Fibroblast of the conjunctiva (primary cell): ENCODE results near the gene SYT15.
"Not testable (repeated sequence)": the region's sequence is repeated elsewhere in the genome, so short reads cannot be mapped to it uniquely, and the experiment has no call there.

ENCODE experiments used
- DNase-seq: peaks from one replicate; pipeline ENCODE4 v3.0.0-alpha.2; 2010; ENCODE audit warnings: low read depth

The SYT15 gene

GRCh38 chr10:46578474-46579178 is at the start of gene SYT15:
Gene SYT15 (plus strand): TSS chr10:46579128. CDS start chr10:46579169, 41 bp downstream.
- DNase-seq: not testable (repeated sequence)

- not testable (repeated sequence) for DNase-seq
Measured at GRCh38 chr10:46529742-46530141, 49.2 kb upstream of the SYT15 start.

- DNase-seq: peak; percentile 86
Measured at GRCh38 chr10:46530249-46531186, 48.4 kb upstream of the SYT15 start.

GRCh38 chr10:46532256-46532655 is 46.7 kb upstream of the SYT15 start:
- not testable (repeated sequence) for DNase-seq

DNA sequence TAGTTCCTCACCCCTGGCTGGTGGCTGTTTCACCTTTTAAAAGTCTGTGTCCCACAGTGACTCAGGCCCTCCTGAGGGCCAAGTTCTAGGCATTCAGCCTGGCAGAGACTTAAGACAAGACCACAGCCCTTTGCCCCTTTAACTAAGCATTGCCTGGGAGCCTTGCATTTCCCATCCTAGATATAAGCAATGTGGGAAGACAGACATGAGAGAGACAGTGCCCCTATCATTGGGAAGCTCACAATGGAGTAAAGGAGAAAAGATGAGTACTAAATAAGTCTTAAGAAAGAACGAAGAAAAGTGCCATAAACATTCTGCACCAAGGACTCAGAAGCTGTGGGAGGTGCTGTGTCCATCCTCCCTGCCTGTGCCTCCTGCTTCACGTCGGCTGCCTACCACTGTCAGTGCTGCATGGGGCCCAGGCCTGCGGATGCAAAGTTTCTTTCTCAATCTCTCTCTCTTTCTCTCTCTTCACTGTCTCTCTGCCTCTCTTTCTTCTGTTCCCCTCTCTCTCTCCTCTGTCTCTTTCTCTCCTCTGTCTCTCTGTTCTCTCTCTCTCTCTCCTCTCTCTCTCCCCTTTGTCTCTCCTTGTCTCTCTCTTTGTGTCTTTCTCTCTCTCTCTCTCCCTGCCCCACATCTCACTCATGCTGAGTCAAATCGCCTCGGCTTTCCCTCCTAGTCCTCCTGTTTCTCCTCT is 44.0 kb upstream of the SYT15 start:
- no peak for DNase-seq

DNA sequence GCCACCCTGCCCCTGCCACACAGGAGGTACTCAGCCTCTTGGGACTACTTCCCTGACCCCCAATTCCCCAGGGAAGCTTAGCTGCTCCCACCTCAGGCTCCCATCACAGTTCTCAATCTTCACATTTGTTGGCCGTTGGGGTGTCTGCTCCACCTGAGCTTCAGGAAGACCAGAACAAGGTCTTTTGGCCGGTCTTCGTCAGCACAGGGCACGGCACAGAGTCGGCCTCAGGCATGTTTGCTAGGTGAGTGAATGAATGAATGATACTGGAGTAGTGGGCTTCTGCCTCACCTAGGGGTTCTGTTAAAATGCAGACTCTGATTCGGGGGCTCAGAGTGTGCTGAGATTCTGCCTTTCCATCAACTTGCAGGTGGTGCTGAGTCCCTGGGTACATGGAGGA is 42.8 kb upstream of the SYT15 start:
- DNase-seq: no peak

DNA sequence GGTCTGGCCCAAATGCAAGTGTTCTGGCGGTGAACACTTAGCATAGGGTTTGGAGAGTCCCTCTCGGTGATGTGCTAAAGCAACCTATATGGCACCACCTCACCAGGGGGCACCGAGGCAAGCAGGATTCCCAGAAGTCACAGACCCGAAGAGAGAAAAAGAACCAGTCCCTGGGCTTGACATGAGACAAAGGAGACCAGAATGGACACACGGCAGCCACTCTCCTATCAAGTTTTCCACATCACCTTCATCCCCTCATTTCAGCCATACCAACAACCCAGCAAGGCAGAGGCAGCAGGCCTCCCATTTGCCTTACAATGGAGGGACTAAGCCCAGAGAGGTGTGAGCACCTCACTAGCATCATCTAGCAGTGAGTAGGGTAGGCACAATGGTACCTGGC is 42.1 kb upstream of the SYT15 start:
- no peak for DNase-seq

GRCh38 chr10:46537309-46537708 is 41.6 kb upstream of the SYT15 start:
- DNase-seq: no peak

DNA sequence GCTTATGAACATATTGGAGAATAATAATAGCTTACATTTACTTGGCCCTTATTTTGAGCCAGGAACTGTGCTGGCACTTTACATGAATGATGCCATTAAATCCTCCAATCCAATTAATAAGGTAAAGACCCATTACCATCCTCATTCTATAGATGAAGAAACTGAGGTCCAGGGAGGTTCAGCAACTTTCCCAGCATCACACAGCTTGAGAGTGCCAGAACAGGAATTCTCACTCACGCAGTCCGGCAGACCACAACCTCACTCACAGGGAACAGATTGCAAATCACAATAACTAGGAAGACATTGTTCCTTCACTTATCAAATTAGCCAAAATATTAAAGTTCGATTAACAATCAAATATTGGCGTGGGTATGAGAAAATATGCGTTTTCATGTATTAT is 40.8 kb upstream of the SYT15 start:
- DNase-seq: no peak

GRCh38 chr10:46538717-46539426 is 40.1 kb upstream of the SYT15 start:
- no peak for DNase-seq

GRCh38 chr10:46539596-46540411 is 39.1 kb upstream of the SYT15 start:
- DNase-seq: peak; percentile 27

GRCh38 chr10:46540412-46541016 is 38.4 kb upstream of the SYT15 start:
- no peak for DNase-seq

DNA sequence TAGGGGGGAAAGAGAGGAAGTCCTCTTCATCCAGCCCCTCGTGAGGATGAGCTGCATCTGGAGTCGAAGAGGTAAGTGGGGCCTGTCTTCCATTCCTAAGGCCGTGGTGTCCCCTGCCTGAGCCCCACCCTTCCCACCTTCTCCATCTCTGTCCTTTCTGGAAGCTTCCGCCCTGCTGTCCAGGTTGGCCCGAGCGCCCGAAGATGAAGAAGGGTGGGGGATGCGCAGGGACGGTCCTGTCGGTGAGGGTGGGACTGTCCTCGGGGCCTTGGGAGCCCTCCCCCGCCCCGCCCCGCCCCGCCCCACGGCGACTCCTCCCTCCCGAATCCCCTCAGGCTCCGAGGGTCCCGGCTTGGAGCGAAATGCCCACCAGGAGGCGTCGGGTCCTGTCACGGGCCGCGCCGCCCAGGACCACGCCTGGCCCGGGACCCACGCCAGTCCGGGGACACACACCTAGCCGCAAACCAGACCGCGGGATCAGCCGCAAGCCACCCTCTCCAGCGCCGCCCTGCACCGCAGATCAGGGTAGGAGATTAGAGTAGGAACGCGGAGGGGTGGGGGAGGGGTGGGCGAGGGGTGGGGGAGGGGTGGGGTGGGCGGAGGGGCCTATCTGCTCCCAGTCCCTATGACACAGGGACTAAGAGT is 37.8 kb upstream of the SYT15 start:
- no peak for DNase-seq

DNA sequence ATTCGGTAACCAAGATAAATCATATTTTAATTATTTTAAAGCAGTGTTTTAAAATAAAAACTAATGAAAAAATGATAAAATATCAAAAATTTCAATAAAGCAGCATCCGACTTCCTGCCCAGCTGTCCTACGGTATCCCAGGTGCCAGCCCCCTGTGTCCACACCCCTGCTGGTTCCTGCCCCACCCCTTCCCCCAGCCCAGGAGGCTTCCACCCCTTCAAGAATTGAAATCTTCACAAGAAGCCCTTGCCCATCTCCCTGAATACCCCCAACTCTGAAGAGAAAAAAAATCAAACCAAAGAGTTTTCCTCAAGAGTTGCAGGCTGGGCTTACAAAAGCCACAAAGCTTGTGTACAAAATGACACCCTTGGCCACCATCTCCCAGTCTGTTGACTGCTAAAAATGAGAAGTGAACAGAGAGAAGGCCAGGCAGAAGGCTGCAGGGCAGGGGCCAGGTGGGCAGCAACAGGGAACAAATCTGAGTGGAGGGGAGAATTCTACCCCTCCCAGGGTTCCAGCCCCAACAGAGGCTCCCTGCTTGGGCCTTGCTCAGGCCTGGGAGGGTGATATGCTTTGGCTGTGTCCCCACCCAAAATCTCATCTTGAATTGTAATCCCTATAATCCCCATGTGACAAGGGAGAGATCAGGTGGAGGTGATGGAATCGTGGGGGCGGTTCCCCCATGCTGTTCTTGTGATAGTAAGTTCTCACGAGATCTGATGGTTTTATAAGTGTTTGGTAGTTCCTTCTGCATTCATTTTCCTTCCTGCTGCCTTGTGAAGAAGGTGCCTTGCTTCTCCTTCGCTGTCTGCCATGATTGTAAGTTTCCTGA is 37.0 kb upstream of the SYT15 start:
- DNase-seq: no peak

DNA sequence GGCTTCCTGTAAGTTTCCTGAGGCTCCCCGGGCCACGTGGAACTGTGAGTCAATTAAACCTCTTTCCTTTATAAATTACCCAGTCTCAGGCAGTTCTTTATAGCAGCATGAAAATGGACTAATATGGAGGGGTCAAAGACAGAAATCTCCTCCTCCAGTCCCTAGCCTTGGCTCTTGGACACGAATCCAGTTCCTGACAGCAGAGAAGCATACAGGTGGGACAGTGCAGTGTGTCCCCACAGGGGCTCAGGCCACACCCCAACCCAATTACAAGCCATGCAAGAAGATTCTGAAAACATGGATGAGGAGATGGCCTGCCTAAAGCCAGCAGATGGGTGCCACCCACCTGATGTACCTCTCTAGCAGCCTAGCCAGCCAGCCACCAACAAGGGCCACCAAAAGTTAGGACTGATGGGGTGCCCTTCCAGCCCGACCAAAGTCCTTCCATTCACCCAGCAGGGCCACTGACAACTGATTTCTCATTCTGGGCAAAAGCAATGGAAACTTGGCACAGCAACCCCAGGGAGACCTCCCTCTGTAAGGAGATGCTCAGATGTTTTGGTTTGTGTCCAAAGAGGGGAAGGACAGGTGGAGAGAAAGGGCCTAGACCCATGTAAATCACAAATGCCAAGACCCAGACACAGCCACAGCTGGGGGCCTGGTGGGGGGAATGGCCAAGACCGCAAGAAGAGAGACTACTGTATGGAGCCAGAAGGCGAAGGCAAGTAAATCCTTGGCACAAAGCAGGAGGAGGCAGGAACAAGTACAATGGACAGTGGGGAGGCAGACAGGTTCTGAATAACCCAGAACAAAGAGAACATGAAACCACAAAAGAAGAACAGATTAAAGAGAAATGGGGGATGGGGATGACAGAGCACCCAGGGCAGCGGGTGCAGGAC is 36.1 kb upstream of the SYT15 start:
- no peak for DNase-seq

- DNase-seq: no peak
Measured at GRCh38 chr10:46543466-46544377, 35.2 kb upstream of the SYT15 start.
